Fibroblast of skin of abdomen (primary cell): Measurements from ENCODE around the gene LKAAEAR1.

Experiments
- DNase-seq: peaks from one replicate; pipeline ENCODE4 v3.0.0-alpha.2; 2013

Gene LKAAEAR1

GRCh38 chr20:64050261-64051032 lies 33.8 kb downstream of the LKAAEAR1 start:
- no peak for DNase-seq

GRCh38 chr20:64049878-64050260 lies 34.3 kb downstream of the LKAAEAR1 start:
- no peak for DNase-seq

- DNase-seq: peak; percentile 19
Measured at GRCh38 chr20:64049060-64049877, 34.9 kb downstream of the LKAAEAR1 start, which contains the start of gene SOX18. TSS of gene SOX18 (minus strand) at chr20:64049639. CDS start at chr20:64049516, 123 bp downstream.

GRCh38 chr20:64048402-64049044 lies 35.7 kb downstream of the LKAAEAR1 start:
- DNase-seq: no peak

GRCh38 chr20:64047968-64048401 lies 36.2 kb downstream of the LKAAEAR1 start:
- no peak for DNase-seq

- DNase-seq: no peak
Measured at GRCh38 chr20:64047046-64047389, 37.2 kb downstream of the LKAAEAR1 start.

- DNase-seq: no peak
Measured at GRCh38 chr20:64045346-64046011, 38.7 kb downstream of the LKAAEAR1 start.

- DNase-seq: peak; percentile 22
Measured at GRCh38 chr20:64044484-64045247, 39.5 kb downstream of the LKAAEAR1 start.

GRCh38 chr20:64043768-64044167 lies 40.4 kb downstream of the LKAAEAR1 start:
- DNase-seq: no peak

GRCh38 chr20:64042054-64042781 lies 42.0 kb downstream of the LKAAEAR1 start:
- no peak for DNase-seq

GRCh38 chr20:64041781-64042053 lies 42.5 kb downstream of the LKAAEAR1 start:
- no peak for DNase-seq

GRCh38 chr20:64041040-64041780 lies 43.0 kb downstream of the LKAAEAR1 start:
- no peak for DNase-seq

- DNase-seq: no peak
Measured at GRCh38 chr20:64040231-64041039, 43.8 kb downstream of the LKAAEAR1 start.

GRCh38 chr20:64039293-64040160 lies 44.7 kb downstream of the LKAAEAR1 start:
- DNase-seq: no peak

GRCh38 chr20:64038565-64039292 lies 45.5 kb downstream of the LKAAEAR1 start:
- DNase-seq: peak; percentile 46

- no peak for DNase-seq
Measured at GRCh38 chr20:64038224-64038564, 46.0 kb downstream of the LKAAEAR1 start.

- DNase-seq: no peak
Measured at GRCh38 chr20:64037498-64038213, 46.5 kb downstream of the LKAAEAR1 start.

GRCh38 chr20:64037199-64037497 lies 47.0 kb downstream of the LKAAEAR1 start:
- no peak for DNase-seq
